ENCODE results near the gene SERPINA9.

SERPINA9 gene

GRCh38 chr14:94451826-94452225 is 24.2 kb downstream of the SERPINA9 start:
- no peak overlapping the region for H3K27ac ChIP-seq
- no peak for TF ChIP-seq CTCF (IDR thresholded peaks at IDR 0.05)
- TF ChIP-seq ZFX (IDR thresholded peaks at IDR 0.05; ENCODE audit: borderline replicate concordance), result no peak

GRCh38 chr14:94451091-94451771 is 24.8 kb downstream of the SERPINA9 start:
- TF ChIP-seq ZFX (IDR thresholded peaks at IDR 0.05; ENCODE audit: borderline replicate concordance) (no peak), CTCF (IDR thresholded peaks at IDR 0.05) (no peak)
- H3K27ac ChIP-seq, result no peak overlapping the region

GRCh38 chr14:94450722-94451090 is 25.3 kb downstream of the SERPINA9 start:
- TF ChIP-seq ZFX (IDR thresholded peaks at IDR 0.05; ENCODE audit: borderline replicate concordance) (no peak), CTCF (IDR thresholded peaks at IDR 0.05) (no peak)
- no peak overlapping the region for H3K27ac ChIP-seq

- H3K27ac ChIP-seq, result no peak overlapping the region
- TF ChIP-seq ZFX (IDR thresholded peaks at IDR 0.05; ENCODE audit: borderline replicate concordance) (no peak), CTCF (IDR thresholded peaks at IDR 0.05) (no peak)
These were observed 26.1 kb downstream of the SERPINA9 start for GRCh38 chr14:94449930-94450329.

- TF ChIP-seq ZFX (IDR thresholded peaks at IDR 0.05; ENCODE audit: borderline replicate concordance) (no peak), CTCF (IDR thresholded peaks at IDR 0.05) (no peak)
- no peak overlapping the region for H3K27ac ChIP-seq
These were observed 27.8 kb downstream of the SERPINA9 start for GRCh38 chr14:94448071-94448808.

GRCh38 chr14:94447206-94447605 is 28.8 kb downstream of the SERPINA9 start:
- no peak overlapping the region for H3K27ac ChIP-seq
- no peak for TF ChIP-seq ZFX (IDR thresholded peaks at IDR 0.05; ENCODE audit: borderline replicate concordance)
- TF ChIP-seq CTCF (IDR thresholded peaks at IDR 0.05), result no peak

GRCh38 chr14:94446126-94446525 is 29.9 kb downstream of the SERPINA9 start:
- no peak for TF ChIP-seq ZFX (IDR thresholded peaks at IDR 0.05; ENCODE audit: borderline replicate concordance)
- no peak for TF ChIP-seq CTCF (IDR thresholded peaks at IDR 0.05)
- H3K27ac ChIP-seq, result no peak overlapping the region

Measured in 22Rv1 (cell line).